Transverse colon (tissue), 3 donors: Measurements from ENCODE around the gene NGLY1.

Source experiments
- EP300 ChIP-seq: sonication (generic); formaldehyde crosslinking; IDR thresholded peaks from one replicate; pipeline ENCODE4 v1.6.1; 2017; ENCODE audit warnings: antibody characterized with exemption, low read depth
- TF ChIP-seq, protein P1 (sequence below), 5 experiments: fragments of 200-600 bp in 3 of 5; fragments of 450-650 bp in 2 of 5; sonication (generic) in 3 of 5; IDR thresholded peaks; 1 replicate in 2 of 5; 2 replicates in 3 of 5; pipeline ENCODE4 v1.5.1; 2016 to 2017; ENCODE audit warnings: antibody characterized with exemption in 5 of 5, inconsistent platforms in 3 of 5, mild to moderate bottlenecking in 2 of 5, moderate library complexity in 1 of 5

- TF ChIP-seq, protein P1, sequence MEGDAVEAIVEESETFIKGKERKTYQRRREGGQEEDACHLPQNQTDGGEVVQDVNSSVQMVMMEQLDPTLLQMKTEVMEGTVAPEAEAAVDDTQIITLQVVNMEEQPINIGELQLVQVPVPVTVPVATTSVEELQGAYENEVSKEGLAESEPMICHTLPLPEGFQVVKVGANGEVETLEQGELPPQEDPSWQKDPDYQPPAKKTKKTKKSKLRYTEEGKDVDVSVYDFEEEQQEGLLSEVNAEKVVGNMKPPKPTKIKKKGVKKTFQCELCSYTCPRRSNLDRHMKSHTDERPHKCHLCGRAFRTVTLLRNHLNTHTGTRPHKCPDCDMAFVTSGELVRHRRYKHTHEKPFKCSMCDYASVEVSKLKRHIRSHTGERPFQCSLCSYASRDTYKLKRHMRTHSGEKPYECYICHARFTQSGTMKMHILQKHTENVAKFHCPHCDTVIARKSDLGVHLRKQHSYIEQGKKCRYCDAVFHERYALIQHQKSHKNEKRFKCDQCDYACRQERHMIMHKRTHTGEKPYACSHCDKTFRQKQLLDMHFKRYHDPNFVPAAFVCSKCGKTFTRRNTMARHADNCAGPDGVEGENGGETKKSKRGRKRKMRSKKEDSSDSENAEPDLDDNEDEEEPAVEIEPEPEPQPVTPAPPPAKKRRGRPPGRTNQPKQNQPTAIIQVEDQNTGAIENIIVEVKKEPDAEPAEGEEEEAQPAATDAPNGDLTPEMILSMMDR (IDR thresholded peaks at IDR 0.05) = no peak
- TF ChIP-seq EP300 = no peak
Observed at GRCh38 chr3:25784971-25785370, 1.7 kb upstream of the NGLY1 start.
